ENCODE measurements around the gene NARF. TPM values are rescaled to one million over a fixed set of nuclear protein-coding genes. Genes with fewer than 3 reads are reported as not detected.

The NARF gene
- 78.2 TPM for total RNA-seq

GRCh38 chr17:82458179-82458884 lies at the start of gene NARF:
NARF (plus strand) TSS chr17:82458741; CDS start chr17:82458804, 63 bp downstream.

DNA sequence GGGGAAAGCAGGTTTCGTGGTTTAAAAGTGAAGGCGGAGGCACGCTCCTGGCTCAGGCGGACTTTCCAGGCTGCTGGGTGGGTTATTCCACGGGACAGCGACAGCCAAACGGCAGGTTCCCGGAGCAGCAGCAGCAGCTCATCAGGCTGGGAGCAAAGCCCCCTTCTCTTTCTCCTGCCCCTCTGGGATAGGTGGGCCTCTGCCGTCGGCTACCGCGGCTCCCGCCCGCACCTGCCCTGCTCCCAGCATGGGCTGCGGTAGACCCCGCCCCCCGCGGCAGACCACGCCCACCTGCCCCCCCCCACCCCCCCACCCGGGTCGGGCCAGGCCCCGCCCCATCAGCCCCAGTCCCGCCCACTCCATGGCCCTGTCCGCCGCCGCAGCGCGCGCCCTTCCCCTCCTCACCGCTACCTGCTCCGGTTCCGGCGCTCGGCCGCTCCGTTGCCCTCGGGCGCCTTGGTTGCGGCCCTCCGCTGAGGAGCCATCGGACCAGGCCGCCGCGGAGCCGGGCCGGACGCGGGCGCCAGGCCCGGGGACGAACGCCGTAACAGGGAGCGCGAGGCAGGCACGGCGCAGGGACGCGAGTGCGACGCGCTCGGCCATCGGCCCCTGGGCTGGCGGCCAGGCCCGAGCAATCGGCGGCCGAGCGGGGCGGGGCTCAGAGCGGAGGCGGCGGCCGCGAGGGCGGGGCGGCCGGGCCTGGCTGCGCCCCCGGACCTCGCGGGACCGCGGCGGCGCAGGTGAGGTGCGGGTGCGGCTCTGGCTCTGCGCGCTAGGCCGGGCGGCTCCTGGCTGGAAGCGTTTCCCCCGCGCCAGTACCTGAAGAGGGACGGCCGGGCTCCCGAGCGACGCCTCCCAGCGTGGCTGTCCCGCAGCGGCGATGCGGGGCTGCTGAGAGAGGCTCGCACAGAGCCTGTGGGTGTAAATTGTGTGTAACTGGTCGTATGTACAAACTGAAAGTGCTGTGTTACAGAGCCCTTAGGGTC lies 40.2 kb upstream of the NARF start, which contains the start of the genes HEXD and OGFOD3:
HEXD (plus strand) TSS at position 347 of the 986 bp plus-strand sequence. CDS start 1,453 bp downstream, outside the sequence.
OGFOD3 (minus strand) TSS at position 586 of the 986 bp plus-strand sequence; CDS start at position 485, 101 bp downstream.

GRCh38 chr17:82450357-82451106 lies 8.0 kb upstream of the NARF start, which contains the start of gene CYBC1:
CYBC1 (minus strand) TSS chr17:82450752; CDS start chr17:82449254, 1,498 bp downstream.

GRCh38 chr17:82518826-82519810 lies 60.6 kb downstream of the NARF start, which contains the start of gene FOXK2:
FOXK2 (plus strand) TSS chr17:82519732; CDS start chr17:82519889, 157 bp downstream.

Other genes starting within 250 kb of the NARF start
- gene CCDC57, start 245.9 kb upstream of the NARF start, total RNA-seq = 50.9 TPM
- gene SLC16A3, start 229.7 kb upstream of the NARF start, total RNA-seq = 29.2 TPM
- gene CSNK1D, start 185.0 kb upstream of the NARF start, total RNA-seq = 82.4 TPM
- 0.99 TPM for gene CD7, start 141.1 kb upstream of the NARF start, total RNA-seq
- gene SECTM1, start 125.0 kb upstream of the NARF start, total RNA-seq = 6.6 TPM
- not detected for gene TEX19, start 99.5 kb upstream of the NARF start, total RNA-seq
- 3.2 TPM for gene UTS2R, start 87.0 kb upstream of the NARF start, total RNA-seq
- 42.7 TPM for gene HEXD, start 40.4 kb upstream of the NARF start, total RNA-seq
- 32.9 TPM for gene OGFOD3, start 40.2 kb upstream of the NARF start, total RNA-seq
- gene CYBC1, start 8.0 kb upstream of the NARF start, total RNA-seq = 54.4 TPM
- gene FOXK2, start 61.0 kb downstream of the NARF start, total RNA-seq = 43.0 TPM
- 68.2 TPM for gene WDR45B, start 189.7 kb downstream of the NARF start, total RNA-seq
- gene RAB40B, start 240.0 kb downstream of the NARF start, total RNA-seq = 27.8 TPM

All from camera-type eye (tissue), 1 donor.